Ramos (cell line): ENCODE measurements around the gene NPHP4.

Source experiments
- in situ Hi-C: fragments of 300-500 bp; cut with MboI; formaldehyde crosslinking; loops from one replicate; pipeline ENCODE4 v1.14.3; 2022; ENCODE audit warnings: low sequenced_read_pairs; ENCODE audit not compliant: unreplicated experiment

Gene NPHP4

DNA sequence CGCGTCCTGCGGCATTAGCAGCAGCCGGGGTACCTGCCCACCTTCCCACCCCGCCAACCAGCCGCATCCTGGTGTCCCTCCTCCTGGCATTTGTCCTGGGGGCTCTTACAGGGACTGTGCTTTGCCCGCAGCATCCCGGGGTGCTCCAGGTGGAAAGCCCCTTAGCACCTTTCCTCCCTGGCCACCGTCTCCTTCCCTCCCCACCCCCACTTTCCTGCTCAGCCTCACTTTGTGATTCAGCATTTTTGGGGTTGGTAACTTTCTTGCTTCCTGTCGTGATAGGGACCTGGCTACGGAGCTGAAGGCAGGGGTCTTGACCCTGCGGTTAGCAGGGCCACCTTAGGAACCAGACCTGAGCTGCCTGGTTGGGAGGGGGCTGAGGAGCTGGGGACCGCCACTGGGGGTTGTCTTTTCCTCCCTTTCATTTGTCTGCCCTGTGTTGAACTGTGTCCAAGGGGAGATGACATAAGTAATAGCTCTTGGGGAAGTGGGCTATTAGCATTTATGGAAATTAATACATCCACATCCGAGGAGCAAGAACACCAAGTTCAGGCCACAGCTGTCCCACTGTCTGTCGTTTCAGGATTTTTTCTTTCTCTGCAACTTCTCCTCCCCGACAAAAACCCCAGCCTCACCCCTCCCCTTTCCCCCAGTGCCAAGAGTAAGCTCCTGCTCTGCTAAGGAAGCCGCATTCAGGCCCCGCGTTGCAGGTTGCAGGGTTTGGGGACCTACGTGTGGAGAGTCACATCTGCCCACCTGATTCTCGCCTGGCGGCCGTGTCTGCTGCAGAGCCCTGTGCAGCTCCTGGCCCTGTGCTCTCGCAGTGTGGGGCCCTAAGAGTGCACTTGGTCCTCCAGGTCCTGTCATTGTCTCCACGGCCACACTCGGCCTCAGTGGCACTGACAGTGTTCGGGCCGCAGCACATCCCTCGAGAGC, 1.6 kb upstream of the NPHP4 start:
- in situ Hi-C loops = no loop called here

GRCh38 chr1:5992814-5993555, 760 bp upstream of the NPHP4 start:
- in situ Hi-C loops = no loop called here

- in situ Hi-C loops = no loop called here
Observed at GRCh38 chr1:5991381-5992025, 722 bp downstream of the NPHP4 start.

- in situ Hi-C loops = no loop called here
Observed at GRCh38 chr1:5990913-5991312, 1.3 kb downstream of the NPHP4 start.

DNA sequence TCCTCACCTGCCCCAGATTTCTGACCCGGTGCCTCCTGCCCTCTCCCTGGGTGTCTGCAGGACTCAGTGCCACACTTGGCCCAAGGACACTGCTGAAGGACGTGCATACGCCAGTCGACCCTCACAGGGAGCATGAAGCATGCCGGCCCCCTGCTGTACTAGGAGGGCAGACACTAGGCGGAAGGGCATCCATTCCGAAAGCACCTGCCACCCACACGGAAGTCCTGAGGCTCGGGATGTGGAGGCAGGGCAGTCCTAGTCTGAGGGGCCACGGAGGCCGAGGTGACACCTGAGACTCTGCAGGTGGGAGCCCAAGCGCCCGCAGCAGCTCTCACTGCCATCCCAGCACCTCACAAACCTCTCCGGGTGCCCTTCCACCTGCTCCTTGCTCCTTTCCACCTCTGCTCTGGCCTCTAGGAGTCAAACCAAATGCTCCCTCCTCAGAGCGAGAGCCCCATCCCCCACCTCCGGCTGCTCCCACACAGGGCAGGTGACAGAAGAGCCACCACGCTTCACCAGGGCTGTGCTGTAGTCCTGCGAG, 2.4 kb downstream of the NPHP4 start:
- in situ Hi-C loops = no loop called here

DNA sequence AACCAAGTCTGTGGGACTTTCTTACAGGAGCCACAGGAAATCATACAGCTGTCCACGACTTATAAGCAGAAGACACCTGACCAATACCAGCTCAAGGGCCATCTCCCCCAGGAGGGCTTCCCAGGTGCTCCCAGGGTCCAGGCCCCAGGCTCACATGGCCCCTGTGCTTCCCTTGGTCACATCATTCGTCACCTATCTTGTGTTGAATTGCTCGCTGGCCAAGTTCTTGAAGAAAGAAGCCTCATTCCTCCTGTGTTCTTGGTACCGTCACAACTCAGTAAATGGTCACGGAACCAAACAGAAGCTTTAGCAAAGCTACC, 3.0 kb downstream of the NPHP4 start:
- in situ Hi-C loops = no loop called here

DNA sequence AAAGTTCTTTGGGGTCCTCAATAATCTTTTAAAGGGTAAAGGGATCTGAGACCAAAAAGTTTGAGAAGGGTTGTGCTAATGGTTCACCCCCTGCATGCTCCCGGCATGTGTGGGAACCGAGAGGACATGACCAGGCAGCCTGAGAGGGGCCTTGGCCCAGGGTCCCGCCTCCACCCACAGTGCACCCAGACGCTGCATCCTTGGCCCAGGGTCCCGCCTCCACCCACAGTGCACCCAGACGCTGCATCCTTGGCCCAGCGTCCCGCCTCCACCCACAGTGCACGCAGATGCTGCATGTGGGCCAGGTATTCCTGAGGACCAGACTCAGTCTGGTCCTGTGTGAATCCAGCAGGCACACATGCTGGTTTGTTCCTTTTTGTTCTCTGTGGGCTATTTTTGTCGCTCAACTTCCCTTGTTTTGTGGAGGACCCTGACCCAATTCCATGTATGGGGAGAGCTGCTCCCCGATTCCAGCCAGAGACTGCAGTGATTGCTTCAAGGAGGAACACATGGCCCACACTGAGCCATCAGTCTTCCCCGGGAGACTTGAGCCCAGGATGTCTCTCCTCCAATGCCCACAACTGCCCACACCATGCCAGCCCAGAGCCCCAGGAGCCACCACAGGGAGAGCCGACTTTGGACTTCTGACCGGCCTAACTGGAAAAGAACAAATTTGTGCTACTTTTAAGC, 3.5 kb downstream of the NPHP4 start:
- in situ Hi-C loops = no loop called here

- in situ Hi-C loops = no loop called here
Observed at GRCh38 chr1:5986018-5986417, 6.2 kb downstream of the NPHP4 start.

- in situ Hi-C loops = no loop called here
Observed at GRCh38 chr1:5985250-5985649, 7.0 kb downstream of the NPHP4 start.

DNA sequence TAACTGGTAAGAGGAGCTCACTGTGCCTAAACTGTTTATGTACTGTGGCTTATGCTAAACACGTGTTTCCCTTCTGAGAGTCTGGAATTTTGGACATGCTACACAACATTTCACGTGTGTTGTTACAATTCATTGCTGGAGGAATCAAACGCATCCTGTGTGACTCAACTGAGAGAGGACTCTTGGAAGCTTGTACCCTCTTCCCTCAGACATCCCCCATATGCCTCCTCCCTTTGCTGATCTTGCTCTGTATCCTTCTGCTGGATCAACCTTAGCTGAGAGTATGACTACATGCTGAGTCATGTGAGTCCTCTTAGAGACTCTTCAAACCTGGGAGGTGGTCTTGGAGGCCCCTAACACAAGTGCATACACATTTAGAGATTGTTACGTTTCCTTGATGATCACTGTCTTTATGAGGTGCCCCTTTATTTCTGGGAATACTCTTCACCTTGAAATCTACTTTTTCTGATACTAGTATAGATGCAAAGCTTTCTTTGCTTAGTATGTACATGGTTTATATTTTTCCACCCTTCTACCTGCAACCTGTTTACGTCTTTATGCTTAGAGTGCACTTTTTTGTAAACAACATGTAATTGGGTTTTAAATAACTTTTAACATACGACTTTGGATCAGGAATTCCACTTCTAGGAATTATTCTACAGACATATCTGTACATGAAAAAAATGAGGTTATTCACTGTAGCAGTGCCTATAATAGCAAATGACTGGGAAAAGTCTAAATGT, 8.7 kb downstream of the NPHP4 start:
- in situ Hi-C loops = no loop called here

GRCh38 chr1:5982868-5983267, 9.4 kb downstream of the NPHP4 start:
- in situ Hi-C loops = no loop called here

GRCh38 chr1:5982276-5982675, 9.9 kb downstream of the NPHP4 start:
- in situ Hi-C loops = no loop called here

- in situ Hi-C loops = no loop called here
Observed at GRCh38 chr1:5981009-5981380, 11.2 kb downstream of the NPHP4 start.

GRCh38 chr1:5980314-5981008, 11.8 kb downstream of the NPHP4 start:
- in situ Hi-C loops = no loop called here

GRCh38 chr1:5979536-5980313, 12.5 kb downstream of the NPHP4 start:
- in situ Hi-C loops = no loop called here

DNA sequence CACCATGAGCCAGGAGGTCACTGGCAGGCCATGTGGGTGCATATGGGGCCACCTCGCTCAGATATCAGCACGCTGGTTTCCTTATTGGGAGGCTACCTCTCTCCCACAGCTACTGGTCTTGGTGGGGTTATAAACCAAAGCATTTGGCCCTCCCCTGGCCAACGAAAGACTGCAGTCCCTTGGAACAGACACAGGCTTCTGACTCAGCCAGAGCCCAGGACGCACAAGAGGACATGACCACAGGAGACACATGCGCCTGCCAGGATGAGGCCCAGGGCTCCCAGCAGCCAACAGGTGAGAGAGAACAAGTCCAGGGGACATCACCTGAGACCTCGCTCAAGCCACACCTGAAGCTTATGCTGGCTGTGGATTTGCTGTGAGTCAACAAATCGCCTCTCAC, 13.8 kb downstream of the NPHP4 start:
- in situ Hi-C loops = no loop called here

DNA sequence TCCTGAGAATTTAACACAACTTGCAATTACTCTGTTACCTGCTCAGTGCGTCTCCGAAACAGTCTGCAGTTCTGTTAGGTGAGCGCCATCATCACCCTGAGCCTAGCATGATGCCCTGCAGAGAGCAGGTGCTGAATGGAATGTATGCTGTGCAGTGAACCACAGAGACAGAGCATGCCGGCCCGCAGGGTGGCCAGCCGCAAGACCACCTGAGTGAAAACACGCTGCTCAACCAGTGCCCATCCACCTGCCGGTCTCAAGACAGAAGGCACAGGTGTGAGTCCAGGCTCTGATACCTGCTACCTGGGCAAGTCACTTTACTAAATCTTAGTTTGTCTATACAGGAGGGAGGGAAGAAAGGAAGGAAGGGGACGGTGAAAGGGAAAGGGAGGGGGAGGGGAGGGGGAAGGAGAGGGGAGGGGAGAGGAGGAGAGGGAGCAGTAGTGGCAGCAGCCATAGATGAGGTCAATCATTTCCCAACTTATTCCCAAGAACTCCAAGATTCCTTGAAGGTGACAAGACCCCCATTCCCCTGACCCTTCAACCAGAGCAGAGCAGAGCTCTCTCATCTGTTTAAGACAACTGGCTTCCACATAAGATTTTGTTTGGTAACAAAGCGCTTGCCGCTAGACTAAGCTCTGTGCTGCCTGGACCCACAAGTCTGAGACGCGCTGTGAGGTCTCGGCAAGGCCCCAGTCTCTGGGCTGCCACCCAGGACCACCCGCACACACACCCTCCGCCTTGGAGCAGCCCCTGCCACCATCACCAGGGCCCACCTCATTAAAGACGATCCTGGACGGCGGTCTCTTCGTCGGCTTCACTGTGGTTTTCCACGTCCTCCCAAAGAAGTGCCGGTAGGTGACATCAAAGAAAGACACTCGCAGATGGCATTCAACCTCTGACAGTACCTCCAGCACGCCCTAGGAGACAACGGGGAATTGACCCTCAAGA, 14.5 kb downstream of the NPHP4 start:
- in situ Hi-C loops = no loop called here
